Measurements from ENCODE around the gene C22orf23. TPM values are rescaled to one million over a fixed set of nuclear protein-coding genes. Genes with fewer than 3 reads are reported as not detected.

The C22orf23 gene
- total and polyA plus RNA-seq, 7 donors: 0.15 to 0.36 TPM; not detected in 5

GRCh38 chr22:37940698-37941376, 12.6 kb downstream of the C22orf23 start:
- Histone ChIP-seq H3K36me3 (peaks cover 51 to 92% (median 72%) of the 10 kb centered on the region in 4 donors), H3K27ac (no peak overlapping the region), H3K4me3 (no peak overlapping the region), H3K9me3 (no peaks in the 10 kb centered on the region), H3K27me3 (no peaks in the 10 kb centered on the region), H3K4me1 (no peaks in the 10 kb centered on the region)
- TF ChIP-seq POLR2AphosphoS5 (IDR thresholded peaks at IDR 0.05) (peak in 1 of 4 donors; percentile 7), POLR2A (IDR thresholded peaks at IDR 0.05) (no peak)
- 81 to 90% methylated on average over 12 of the region's 12 CpGs for whole genome bisulfite sequencing, 2 donors
- no peak for DNase-seq
- intact Hi-C loops (cut with DNase I): no loop called here

GRCh38 chr22:37933711-37934376, 19.6 kb downstream of the C22orf23 start:
- no peaks in the 10 kb centered on the region for H3K27me3 ChIP-seq
- H3K4me1 ChIP-seq: peaks cover 0 to 55% (median 50%) of the 10 kb centered on the region in 4 donors
- H3K9me3 ChIP-seq: no peaks in the 10 kb centered on the region
- no peak overlapping the region for H3K4me3 ChIP-seq
- peak; percentile 94 for DNase-seq
- H3K27ac ChIP-seq: peak overlapping the region; percentile 75 to 97 (median 81)
- intact Hi-C loops (cut with DNase I): loop anchor here (1.0 to 2.0 kb wide), 2 partner anchors 23 to 46 kb away; no protein-coding TSS in a partner anchor
- peaks cover 35 to 81% (median 53%) of the 10 kb centered on the region in 4 donors for H3K36me3 ChIP-seq
- 6 to 9% methylated on average over 13 of the region's 13 CpGs for WGBS, 2 donors
- TF ChIP-seq POLR2A (IDR thresholded peaks at IDR 0.05) (no peak), POLR2AphosphoS5 (IDR thresholded peaks at IDR 0.05) (peak in 3 of 4 donors; percentile 38 to 58 (median 50)), EP300 (IDR thresholded peaks at IDR 0.05) (no peak), CTCF (IDR thresholded peaks at IDR 0.05) (peak; percentile 94 to 98 (median 96))

- DNase-seq: peak; percentile 74
- Histone ChIP-seq H3K36me3 (peaks cover 40 to 82% (median 56%) of the 10 kb centered on the region in 4 donors), H3K27ac (peak overlapping the region; percentile 75 to 97 (median 81)), H3K4me1 (peaks cover 0 to 61% (median 55%) of the 10 kb centered on the region in 4 donors), H3K9me3 (no peaks in the 10 kb centered on the region), H3K4me3 (no peak overlapping the region), H3K27me3 (no peaks in the 10 kb centered on the region)
- intact Hi-C loops (cut with DNase I): loop anchor here (1.0 to 2.0 kb wide), 2 partner anchors 22 to 45 kb away; no protein-coding TSS in a partner anchor
- no peak for TF ChIP-seq POLR2AphosphoS5 (IDR thresholded peaks at IDR 0.05)
- no peak for TF ChIP-seq POLR2A (IDR thresholded peaks at IDR 0.05)
- TF ChIP-seq EP300 (IDR thresholded peaks at IDR 0.05): no peak
- TF ChIP-seq CTCF (IDR thresholded peaks at IDR 0.05): no peak
- 79 to 87% methylated on average over 21 of the region's 21 CpGs for WGBS, 2 donors
Measured at GRCh38 chr22:37932821-37933578, 20.4 kb downstream of the C22orf23 start.

- WGBS, 2 donors: 90 to 93% methylated on average over 10 of the region's 10 CpGs
- Histone ChIP-seq H3K4me3 (no peak overlapping the region), H3K36me3 (peaks cover 39 to 82% (median 56%) of the 10 kb centered on the region in 4 donors), H3K27me3 (no peaks in the 10 kb centered on the region), H3K27ac (peak overlapping the region; percentile 75 to 97 (median 81)), H3K9me3 (no peaks in the 10 kb centered on the region), H3K4me1 (peaks cover 0 to 63% (median 55%) of the 10 kb centered on the region in 4 donors)
- no peak for TF ChIP-seq POLR2A (IDR thresholded peaks at IDR 0.05)
- no peak for TF ChIP-seq EP300 (IDR thresholded peaks at IDR 0.05)
- no peak for TF ChIP-seq POLR2AphosphoS5 (IDR thresholded peaks at IDR 0.05)
- TF ChIP-seq CTCF (IDR thresholded peaks at IDR 0.05): no peak
- DNase-seq: no peak
- intact Hi-C loops (cut with DNase I): loop anchor here (2.0 kb wide), 1 partner anchor 22 kb away; no protein-coding TSS in a partner anchor
Measured at GRCh38 chr22:37932401-37932800, 21.0 kb downstream of the C22orf23 start.
